HG03432 (cell line): ENCODE results near the gene CARD10.

ENCODE experiments used
- ATAC-seq: cut with Tn5 transposase; IDR thresholded peaks from one replicate; pipeline ENCODE4 v1.9.1; 2021; ENCODE audit warnings: mild to moderate bottlenecking, moderate library complexity; ENCODE audit not compliant: unreplicated experiment

The CARD10 gene

GRCh38 chr22:37504964-37505363 is 14.3 kb downstream of the CARD10 start:
- ATAC-seq: no peak

- no peak for ATAC-seq
These were observed 15.4 kb downstream of the CARD10 start for GRCh38 chr22:37503850-37504249.

DNA sequence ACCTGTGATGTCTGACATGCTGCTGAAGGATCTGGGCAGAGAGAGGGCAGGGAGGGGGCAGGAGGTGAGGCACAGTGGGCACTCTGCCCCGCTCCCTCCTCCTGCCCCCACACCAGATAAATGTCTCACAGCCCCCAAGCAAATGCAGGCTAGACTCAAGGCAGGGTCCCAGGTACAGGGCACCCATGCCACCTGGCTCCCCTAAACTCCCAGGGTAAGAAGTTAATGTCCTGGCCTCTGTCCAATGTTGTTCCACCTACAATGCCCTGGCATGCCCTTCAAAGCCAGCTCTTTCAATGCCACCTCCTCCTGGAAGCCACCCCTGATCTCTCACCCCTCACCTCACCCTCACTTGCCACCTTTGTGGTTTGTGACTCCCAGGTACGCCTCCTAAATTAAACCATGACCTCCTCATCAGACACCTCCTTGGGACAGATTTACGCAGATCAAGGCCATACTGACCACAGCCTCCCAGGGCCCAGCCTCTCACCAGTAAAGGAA is 16.0 kb downstream of the CARD10 start:
- ATAC-seq: no peak

GRCh38 chr22:37502342-37503182 is 16.7 kb downstream of the CARD10 start:
- no peak for ATAC-seq

GRCh38 chr22:37501610-37502341 is 17.4 kb downstream of the CARD10 start:
- ATAC-seq: no peak

DNA sequence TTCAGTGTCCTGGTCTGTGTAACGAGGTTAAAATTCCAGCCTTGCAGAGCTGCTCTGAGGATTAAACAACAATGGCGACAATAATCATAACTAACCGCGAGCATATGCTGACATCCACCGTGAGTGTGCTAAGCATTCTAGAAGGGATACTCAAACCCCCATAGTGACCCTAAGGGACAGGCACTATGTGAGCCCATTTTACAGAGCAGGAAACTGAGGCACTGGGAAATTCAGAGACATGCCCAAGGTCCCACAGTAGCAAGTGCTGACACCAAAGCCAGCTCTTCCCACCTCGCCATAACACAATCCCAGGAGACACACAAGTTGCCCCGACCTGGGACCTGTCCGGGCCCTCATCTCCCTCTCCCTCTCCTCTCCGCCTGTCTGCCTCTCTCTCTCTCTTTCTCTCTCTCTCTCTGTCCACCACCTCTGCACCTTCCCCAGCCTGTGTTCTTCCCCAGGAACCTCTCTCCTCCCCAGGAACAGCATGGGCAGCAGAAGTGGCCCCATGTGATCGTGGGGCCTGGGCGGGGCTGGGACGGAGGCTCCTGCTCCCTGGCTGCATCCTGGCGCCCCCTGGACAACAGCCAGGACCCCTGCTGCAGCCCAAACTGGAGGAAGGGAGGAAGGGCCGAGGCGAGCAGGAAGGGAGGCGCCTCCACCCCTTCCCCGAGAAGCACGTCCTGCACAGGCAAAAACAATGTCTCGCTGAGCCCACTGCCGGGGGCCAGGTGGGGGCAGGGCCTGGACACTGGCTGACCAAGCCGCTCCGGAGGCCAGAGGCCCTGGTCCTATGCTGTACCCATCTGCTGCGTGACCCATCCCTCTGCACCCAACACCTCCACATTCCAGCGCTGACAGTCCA is 18.2 kb downstream of the CARD10 start:
- no peak for ATAC-seq

DNA sequence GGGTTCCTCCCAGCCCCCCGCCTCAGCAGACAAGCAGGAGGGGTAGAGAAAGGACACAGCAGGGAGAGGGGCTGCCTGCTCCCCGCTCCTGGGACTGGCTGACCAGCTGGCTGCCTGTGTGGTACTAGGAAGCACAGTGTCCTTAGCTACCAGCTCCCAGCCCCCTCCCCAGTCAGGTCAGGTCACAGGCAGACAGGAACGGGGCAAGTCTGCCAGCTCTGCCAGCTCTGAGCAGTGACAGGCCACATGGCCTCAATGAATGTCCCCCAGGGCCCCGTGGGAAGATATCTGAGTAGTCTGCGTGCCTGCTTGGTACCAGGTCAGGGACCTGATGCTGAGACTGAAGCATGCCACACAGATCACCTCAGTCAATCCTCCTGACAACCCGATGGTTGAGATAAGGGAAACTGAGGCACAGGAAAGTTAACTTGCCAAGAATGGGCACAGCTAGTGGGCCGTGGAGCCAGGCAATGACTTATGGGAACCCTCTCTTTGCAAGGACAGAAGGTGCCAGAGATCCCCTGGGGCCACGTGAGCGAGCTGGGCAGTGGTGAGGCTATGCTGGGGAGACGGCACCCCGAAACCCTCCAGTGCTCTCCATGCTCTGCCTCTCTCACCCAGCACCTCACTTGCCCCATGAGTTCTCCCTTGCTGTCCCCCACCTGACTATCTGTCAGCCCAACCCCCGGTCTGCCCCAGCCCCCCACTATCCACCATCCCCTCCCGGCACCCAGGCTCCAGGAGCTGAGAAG is 19.2 kb downstream of the CARD10 start:
- no peak for ATAC-seq

DNA sequence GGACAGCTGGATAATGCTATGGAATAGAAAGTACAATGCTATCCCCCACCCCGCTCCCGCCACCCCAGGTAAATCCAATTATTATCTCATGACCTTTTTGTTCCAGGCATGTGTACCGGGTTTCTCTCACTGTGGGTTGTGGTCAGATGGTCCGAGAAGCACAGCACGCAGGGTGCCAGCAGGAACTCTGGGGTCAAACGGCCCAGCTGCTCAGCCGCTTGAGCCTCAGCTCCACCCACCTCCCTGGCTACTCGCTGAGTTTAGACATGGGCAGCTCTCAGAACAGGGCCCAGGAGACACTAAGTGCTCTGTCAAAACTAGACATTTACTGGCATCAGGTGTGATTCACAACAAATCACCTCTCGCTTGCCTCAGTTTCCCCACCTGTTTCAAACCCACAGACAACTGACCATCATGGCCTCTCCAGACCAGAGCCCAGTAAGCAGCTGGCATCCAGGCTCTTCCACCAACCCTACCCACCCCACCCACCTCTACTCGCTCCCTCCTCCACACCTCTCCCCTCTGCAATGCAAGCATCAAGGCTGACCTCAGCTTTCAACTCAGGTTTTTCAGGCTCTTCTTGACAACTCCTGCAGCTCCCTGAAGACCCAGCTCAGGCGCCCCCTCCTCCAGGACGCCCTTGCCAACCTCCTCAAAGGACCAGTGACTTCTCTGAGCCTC is 20.0 kb downstream of the CARD10 start:
- no peak for ATAC-seq

DNA sequence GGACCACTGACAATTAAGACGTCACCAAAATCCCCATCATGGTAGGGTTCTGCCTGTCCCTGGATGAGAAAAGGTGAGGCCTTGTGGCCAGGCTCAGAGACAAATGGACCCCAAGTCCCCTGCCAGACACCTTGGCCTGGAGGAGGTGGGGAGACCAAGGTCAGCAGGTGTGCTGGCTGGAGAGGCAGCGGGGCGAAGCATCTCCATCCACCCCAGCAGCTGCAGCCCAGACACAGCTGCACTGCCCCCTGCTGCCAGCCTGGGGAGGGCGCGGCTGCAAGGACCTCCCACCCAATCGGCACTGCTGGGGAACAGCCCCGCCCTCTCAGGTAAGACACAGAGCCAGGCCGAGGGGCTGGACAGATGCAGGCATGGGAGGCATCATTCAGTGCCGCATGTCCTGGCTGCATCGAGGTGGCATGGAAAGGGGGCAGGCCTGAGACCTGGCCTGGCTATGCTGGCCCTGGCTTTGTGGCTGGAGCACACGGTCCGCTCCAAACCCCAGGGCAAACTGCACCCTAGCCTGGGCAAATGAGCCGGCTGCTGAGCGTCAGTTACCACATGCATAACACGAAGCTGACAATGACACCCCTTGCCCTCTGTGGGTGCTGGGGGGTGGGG is 20.8 kb downstream of the CARD10 start:
- no peak for ATAC-seq

DNA sequence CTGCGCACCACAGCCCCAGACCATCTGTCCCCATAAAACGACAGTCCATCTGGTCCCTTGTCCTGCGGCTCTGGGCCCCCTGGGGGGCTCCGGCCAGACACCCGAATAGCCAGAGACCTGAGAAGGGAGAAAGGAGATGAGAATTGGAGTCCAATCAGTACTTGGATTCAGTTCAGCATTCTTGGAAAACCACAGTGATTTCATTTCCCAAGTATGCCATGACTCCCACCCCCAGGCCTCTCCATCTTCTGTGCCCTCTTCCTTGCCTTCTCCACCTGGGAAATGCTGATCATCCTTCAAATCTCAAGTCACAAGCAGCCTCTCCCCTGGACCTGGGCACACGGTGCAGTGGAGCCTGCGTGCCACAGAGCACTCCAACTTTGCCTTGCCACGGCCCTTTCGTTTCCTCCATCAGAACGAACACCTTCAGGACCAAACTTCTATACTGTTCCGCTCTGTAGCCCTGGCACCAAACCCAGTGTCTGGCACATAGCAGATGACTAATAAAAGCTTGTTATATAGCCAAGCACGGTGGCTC is 22.1 kb downstream of the CARD10 start:
- no peak for ATAC-seq

DNA sequence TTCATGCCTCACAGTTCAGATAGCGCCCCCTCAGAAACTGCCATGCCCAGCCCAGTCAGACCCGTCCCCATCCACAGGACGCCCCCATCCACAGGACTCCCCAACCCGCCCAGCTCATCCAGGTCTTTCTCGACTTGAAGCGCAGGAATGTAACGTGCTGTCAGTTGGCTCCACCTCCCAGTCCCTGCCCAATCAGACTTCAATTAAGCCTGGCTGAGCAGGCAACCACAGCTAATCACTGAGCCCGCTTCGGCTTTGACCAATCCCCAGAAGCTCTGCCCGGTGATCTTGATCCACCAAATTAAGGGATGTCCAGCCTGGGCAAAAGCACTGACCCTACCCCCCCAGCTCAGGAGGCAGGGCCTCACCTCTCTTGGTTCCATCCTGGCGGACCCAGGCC is 22.6 kb downstream of the CARD10 start:
- ATAC-seq: no peak

DNA sequence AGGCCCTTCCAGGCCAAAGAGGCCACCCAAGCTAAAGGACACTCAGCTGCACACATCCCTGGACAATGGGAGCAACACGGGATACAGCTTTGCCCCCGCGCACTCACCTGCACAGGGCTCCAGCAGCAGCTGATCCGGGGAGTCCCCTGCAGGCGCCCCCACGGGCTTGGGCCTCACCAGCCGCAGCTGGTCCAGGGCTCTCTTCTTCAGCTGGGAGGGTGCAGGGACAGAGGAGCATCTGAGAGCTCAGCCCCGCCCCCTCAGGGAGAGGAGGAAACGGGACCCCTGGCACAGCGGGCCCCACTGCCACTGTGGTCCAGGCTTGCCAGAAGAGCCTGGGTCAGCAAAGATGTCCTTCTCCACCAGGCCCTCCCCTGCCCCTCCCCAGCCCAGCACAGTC is 25.2 kb downstream of the CARD10 start:
- ATAC-seq: no peak

DNA sequence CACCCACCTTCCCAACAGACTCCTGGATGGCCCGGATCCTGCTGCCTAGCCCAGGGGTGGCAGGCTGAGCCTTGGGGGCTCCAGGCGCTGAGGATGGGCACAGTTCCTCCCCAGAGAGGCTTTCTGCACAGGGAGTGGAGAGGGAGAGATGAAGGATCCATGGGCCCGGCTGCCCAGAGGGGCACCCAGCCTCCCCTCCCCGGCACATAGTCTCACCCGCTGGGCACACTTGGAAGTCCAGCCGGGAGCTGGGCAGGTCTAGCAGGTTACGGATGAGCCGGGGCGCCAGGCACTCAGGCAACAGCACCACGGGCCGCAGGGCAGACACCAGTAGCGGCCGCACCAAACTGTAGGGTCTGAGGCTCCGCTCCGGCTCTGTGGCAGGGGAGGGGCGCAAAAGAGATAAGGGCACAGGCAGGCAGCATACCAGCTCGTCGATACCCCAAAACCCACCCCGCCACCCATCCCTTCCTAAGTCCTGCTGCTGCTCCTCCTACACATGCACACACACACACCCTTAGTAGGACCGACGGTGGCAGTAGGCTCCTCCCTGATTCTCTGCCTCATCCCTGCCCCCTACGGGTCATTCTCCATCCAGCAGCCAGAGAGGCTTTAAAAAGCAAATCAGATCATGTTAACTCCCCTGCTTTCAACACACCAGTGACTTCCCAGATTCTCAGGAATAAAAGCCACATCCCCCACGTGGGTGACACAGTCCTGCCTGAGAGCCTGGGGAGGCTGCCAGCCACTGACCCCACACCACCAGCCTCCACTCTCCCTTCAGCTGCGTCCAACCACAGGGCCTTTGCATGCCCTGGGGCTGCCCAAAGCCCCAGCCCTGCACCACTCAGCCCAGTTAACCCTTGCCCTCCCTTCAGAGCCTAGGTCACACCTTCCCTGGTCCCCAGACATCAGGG is 26.5 kb downstream of the CARD10 start:
- no peak for ATAC-seq

GRCh38 chr22:37491559-37492427 is 27.4 kb downstream of the CARD10 start:
- ATAC-seq: no peak

GRCh38 chr22:37491106-37491505 is 28.1 kb downstream of the CARD10 start:
- ATAC-seq: no peak

DNA sequence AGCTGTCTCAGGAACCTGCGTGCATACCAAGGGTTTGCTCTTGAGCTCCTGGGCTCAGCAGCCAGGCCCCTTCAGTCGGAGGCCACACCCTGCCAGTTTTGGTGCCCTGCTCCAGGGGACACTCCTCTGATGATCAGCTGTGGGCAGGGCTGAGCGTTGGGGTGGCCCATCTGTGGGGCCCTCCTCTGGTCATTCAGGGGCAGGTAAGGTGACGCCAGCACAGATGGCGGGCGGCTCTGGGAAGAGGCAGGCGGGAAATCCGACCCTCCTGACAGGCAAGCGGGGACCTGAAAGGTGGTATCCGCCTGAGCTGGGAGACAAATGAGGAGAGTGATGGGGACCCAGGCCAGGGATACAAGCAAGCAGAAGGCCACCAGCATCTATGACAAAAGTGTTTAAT is 29.2 kb downstream of the CARD10 start:
- no peak for ATAC-seq
